ENCODE measurements around the gene HTR7.

The HTR7 gene

GRCh38 chr10:90847436-90847835 is 10.4 kb downstream of the HTR7 start:
- no peak for DNase-seq (ENCODE audit: low read depth)
- TF ChIP-seq, protein P1, sequence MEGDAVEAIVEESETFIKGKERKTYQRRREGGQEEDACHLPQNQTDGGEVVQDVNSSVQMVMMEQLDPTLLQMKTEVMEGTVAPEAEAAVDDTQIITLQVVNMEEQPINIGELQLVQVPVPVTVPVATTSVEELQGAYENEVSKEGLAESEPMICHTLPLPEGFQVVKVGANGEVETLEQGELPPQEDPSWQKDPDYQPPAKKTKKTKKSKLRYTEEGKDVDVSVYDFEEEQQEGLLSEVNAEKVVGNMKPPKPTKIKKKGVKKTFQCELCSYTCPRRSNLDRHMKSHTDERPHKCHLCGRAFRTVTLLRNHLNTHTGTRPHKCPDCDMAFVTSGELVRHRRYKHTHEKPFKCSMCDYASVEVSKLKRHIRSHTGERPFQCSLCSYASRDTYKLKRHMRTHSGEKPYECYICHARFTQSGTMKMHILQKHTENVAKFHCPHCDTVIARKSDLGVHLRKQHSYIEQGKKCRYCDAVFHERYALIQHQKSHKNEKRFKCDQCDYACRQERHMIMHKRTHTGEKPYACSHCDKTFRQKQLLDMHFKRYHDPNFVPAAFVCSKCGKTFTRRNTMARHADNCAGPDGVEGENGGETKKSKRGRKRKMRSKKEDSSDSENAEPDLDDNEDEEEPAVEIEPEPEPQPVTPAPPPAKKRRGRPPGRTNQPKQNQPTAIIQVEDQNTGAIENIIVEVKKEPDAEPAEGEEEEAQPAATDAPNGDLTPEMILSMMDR (conservative IDR thresholded peaks at IDR 0.05; ENCODE audit: low read depth, low read length), result no peak
- no peak overlapping the region for H3K4me3 ChIP-seq (ENCODE audit: low read length)

DNA sequence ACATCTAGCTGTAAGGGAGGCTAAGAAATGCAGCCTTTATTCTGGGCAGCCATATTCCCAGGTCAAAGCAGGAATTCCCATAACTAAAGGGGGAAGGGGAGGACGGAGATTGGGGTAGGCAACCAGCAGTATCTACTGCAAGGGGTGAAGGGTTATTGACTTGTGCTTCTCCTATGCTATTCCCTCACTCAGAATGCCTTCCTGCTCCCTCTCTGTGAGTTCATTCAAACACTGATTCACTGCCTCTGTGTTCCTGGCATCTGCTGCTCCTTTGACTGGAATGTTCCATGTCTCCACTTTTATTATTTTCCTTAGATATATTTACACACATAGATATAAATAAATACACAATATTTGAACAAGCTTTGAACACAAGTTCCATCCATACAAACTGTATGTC is 11.1 kb downstream of the HTR7 start:
- DNase-seq (ENCODE audit: low read depth), result no peak
- TF ChIP-seq, protein P1 (conservative IDR thresholded peaks at IDR 0.05; ENCODE audit: low read depth, low read length), result no peak
- no peak overlapping the region for H3K4me3 ChIP-seq (ENCODE audit: low read length)

DNA sequence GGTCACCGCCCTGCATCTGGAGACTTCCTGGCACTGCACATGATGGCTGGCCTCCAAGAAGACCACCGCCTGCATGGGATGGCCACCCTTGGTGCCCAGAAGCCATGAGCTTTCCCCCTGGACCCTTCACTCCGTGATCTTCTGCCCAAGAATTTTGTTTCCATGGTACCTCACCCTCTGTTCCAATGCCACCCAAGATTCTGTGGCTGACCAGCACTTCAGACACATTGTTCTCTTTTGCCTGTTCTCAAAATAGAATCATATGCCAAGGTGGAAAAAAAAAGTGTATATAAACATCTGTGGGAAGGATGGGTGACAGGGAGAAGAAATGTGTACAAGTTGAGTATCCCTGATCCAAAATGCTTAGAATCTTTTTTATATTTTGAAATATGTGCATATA is 12.1 kb downstream of the HTR7 start:
- TF ChIP-seq, protein P1 (conservative IDR thresholded peaks at IDR 0.05; ENCODE audit: low read depth, low read length), result no peak
- H3K4me3 ChIP-seq (ENCODE audit: low read length), result no peak overlapping the region
- DNase-seq (ENCODE audit: low read depth), result no peak

- no peak for DNase-seq (ENCODE audit: low read depth)
- H3K4me3 ChIP-seq (ENCODE audit: low read length), result no peak overlapping the region
- TF ChIP-seq, protein P1 (conservative IDR thresholded peaks at IDR 0.05; ENCODE audit: low read depth, low read length), result no peak
Observed at GRCh38 chr10:90842725-90843124, 15.1 kb downstream of the HTR7 start.

DNA sequence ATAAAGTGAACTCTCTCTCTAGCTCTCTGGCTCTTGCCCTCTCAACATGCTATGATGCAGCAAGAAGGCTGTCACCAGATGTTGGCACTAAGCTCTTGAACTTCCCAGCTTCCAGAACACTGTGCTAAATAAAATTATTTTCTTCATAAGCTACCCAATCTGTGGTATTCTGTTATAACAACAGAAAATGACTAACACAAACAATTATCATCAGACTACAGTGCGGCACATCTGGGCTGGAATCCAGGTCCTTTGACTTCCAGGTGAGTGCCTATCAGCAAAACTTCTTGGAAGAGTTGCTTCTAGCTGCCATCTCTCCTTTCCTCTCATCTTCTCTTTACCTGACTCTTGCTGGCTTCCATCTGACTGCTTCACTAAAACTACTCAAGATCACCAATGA is 20.4 kb downstream of the HTR7 start:
- H3K4me3 ChIP-seq (ENCODE audit: low read length), result no peak overlapping the region
- TF ChIP-seq, protein P1 (conservative IDR thresholded peaks at IDR 0.05; ENCODE audit: low read depth, low read length), result no peak
- DNase-seq (ENCODE audit: low read depth), result no peak

DNA sequence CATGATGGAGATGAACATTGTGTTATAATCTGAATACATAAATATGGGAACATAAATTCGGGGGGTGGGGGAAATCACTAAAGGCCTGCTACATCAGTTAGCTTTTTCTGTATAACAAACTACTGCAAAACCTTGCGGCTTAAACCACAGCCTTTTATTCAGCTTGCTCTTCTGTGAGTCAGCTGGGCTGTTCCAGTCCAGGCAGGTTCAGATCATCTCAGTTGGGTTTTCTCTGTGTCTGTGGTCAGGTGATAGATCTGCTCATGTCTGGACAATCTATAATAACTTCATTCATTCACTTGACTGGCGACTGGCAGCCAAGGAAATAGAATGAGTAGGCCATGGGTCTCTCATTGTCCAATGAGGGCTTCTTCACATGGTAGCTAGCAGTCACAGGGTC is 23.5 kb downstream of the HTR7 start:
- TF ChIP-seq, protein P1 (conservative IDR thresholded peaks at IDR 0.05; ENCODE audit: low read depth, low read length), result no peak

DNA sequence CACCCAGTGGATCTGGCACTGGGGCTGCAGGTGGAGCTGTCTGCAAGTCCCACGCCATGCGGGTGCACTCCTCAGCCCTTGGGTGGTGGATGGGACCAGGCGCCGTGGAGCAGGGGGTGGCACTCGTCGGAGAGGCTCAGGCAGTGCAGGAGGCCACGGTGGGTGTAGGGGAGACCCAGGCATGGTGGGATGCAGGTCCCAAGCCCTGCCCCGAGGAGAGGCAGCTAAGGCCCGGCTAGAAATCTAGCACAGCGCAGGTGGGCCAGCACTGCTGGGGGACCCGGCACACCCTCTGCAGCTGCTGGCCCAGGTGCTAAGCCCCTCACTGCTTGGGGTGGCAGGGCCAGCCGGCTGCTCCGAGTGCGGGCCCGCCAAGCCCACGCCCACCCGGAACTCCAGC is 25.7 kb downstream of the HTR7 start:
- TF ChIP-seq, protein P1 (conservative IDR thresholded peaks at IDR 0.05; ENCODE audit: low read depth, low read length), result no peak
- H3K4me3 ChIP-seq (ENCODE audit: low read length), result no peak overlapping the region
- no peak for DNase-seq (ENCODE audit: low read depth)

More for the DNA sequence above, 23.5 kb downstream of the HTR7 start:
- no peak for DNase-seq (ENCODE audit: low read depth)
- H3K4me3 ChIP-seq (ENCODE audit: low read length), result no peak overlapping the region
